HPDE6-E6E7 (cell line): Measurements from ENCODE around the gene KLHL35.

Source experiments
- DNase-seq: peaks from one replicate; pipeline ENCODE4 v3.0.0; 2011; ENCODE audit warnings: missing footprints; ENCODE audit errors: extremely low spot score

Gene KLHL35, protein sequence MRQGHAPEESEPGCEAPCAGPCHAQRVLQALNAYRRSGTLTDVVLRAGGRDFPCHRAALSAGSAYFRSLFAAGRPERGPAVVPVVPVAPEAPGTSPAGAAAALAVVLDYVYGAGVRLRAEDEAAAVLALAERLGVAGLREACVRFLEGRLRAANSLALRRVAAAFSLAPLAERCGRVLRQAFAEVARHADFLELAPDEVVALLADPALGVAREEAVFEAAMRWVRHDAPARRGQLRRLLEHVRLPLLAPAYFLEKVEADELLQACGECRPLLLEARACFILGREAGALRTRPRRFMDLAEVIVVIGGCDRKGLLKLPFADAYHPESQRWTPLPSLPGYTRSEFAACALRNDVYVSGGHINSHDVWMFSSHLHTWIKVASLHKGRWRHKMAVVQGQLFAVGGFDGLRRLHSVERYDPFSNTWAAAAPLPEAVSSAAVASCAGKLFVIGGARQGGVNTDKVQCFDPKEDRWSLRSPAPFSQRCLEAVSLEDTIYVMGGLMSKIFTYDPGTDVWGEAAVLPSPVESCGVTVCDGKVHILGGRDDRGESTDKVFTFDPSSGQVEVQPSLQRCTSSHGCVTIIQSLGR

DNA sequence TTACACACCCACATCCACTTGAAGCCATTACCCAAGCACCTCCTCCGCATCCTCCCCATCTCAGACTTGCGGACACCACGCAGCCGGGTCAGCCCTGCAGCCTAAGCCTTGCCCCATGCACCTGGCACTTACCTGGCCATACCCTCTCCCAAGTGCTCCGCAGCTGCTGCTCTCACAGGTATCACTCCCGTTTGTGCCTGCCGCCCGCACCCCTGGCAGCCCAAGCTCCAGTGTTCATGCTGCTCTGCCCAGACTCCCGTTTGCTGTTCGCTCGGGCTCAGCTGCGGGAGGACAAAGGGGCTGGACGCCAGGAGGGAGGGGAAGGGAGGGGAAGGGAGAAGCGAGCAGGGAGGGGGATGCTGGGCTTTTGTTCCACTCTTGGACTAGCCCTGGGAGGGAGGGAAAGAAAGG lies at the start of gene KLHL35:
TSS of gene KLHL35 (minus strand) at position 293 of the 411 bp plus-strand sequence. CDS start 2,574 bp downstream, outside the sequence.
- DNase-seq = no peak

DNA sequence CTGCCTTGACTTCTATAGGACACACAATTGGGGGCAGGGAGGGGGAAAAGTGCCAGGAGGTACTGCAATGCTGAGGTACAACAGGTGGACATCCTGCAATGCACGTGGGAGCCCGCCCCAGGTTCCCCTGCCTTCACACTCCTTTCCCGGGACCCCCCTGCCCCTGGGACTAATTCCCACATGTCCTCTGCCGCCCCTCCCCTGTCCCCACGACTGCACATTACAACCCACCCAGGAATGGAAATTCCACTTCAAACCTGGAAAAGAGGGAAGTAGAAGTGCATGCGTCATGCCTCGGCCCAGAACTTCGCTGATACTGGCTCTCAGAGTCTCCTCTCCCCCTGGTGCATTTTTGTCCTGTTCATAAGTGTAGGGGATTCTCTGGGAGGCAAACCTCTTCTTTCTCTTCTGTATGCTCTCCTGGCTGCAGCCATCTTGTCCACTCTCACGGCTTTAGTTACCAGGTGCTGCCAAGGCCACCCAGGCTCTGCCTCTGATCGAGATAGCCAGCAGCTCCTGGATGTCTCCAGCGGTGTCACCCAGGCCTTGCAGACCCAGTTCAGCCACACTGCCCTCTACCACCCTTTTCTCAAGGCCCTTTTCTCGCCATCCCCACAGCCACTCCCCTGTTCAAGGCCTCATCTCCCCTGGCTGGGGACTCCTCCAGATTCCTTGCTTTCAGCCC lies 49.1 kb upstream of the KLHL35 start:
- no peak for DNase-seq

DNA sequence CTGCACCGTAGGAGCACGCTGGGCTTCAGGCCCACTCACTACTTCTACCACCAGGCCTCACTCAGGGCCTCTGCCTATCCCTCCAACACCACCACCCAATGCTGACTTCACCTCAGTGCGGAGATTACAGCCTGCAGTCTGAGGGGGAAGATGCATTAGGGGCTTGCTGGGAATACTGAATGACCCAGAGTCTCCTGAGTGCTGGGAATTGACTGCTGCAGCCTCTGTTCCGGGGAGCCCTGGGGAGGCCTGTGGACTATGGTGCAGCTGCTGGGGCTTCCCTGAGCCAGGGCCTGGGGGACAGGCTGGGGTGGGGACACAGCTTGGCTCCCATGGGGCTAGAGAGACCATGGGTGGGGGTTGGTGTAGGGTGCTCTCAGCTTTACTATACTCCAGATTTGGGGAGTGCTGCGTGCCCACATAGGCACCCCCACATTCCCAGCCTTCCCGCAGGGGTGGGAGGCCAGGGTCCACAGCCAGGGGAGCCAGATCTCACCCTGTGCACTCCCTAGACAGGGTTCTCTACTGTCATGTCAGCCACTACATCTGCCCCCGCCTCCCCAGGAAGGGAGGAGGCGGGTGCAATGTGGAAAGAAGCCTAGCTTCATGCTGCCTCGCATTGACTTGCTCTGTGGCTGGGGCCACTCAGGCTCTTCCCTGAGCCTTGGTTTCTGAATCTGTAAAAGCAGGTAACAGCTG lies 48.4 kb upstream of the KLHL35 start:
- DNase-seq = no peak

DNA sequence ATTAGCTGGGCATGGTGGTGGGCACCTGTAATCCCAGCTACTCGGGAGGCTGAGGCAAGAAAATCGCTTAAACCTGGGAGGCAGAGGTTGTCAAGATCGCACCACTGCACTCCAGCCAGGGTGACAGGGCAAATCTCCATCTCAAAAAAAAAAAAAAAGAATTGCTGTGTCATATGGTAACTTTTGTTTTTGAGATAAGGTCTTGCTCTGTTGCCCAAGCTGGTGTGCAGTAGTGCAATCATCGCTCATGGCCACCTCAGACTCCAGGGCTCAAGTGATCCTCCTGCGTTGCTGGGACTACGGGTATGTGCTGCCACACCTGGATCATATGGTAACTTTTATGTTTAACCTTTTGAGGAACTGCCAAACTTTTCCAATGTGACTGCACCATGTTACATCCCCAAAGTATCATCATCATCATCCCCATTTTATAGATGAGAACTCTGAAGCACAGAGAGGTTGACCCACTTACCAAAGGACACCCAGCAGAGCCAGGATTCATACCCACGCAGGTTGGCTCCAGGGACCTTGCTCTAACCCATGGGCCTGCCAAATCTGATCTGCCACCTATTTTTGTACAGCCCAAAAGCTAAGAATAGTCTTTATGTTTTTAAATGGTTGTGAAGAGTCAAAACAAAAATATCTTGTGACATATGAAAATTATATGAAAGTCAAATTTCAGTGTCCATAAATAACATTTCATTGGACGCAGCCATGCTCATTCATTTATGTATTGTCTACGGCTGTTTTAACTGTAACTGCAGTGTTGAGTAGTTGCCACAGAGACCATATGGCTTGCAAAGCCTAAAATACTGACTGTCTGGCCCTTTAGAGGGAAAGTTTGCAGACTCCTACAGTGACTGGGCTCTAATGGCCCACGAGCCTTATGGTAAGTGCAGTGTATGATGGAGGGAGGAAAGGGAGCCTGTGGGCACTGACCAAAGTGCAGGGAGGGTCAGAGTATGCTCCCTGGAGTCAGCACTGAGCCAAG lies 47.5 kb upstream of the KLHL35 start:
- DNase-seq = no peak

DNA sequence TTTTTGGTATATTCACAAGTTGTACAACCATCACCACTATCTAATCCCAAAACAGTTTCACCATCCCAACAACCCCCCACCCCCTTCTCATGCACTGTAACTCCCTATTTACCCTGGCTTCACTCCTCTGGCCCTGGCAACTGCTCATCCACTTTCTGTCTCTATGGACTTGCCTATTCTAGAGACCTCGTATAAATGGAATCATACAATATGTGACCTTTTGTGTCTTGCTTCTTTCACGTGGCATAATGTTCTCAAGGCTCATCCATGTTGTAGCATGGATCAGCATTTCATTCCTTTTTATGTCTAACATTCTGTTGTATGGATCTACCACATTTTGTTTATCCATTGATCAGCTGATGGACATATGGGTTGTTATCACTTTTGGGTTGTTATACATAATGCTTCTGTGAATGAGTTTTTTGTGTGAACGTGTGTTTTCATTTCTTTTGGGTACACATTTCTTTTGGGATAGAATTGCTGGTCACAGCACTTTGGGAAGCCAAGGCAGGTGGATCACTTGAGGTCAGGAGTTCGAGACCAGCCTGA lies 46.7 kb upstream of the KLHL35 start:
- no peak for DNase-seq

DNA sequence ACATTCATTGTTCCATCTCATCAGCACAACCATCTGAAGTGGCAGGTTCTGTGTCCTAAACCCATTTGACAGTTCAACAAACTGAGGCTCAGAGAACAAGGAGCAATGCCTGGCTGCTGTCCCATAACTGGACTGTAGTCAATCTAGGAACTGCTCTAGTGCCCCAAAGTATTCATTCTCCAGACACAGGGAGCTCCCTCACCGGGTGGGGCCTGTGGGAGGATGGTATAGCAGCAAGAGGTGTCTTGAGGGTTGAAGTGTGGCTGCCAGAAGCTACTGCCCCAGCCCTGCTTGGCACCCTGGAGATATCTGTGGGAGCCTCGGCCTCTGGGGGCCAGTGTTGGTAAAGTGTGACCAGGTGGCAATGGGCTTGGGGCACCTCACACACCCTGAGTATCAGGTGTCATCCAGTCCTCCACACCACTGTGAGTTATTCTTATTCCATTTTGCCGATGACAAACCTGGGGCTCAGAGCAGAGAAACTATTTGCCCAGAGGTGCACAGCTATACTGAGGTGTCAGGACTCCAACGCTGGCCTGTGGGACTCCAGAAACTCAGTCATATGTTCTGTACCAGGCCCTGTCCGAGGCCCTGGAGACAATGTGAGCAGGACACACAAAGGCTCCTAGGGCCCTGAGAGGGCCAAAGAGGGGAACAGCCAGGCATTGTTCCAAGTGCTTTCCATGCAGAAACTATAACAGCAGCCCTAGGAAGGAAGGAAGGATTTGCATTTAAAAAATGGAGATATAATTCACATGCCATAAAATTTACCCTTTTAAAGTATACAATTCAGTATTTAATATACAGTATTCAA lies 46.0 kb upstream of the KLHL35 start:
- DNase-seq = no peak

DNA sequence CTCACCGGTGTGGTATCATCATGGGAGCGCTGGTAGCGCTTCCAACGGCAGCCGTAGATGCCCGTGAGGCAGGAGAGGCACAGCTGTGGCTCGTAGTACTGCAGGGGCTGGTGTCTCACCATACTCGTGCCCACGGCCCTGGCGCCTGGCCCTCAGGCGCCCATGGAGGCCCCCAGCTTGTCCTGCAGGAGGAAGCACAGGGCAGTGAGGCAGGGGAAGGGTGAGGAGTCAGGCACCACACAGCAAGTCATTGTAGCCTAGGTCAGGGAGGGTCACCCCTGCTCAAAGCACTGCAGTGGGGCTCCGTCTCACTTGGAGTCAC lies 44.6 kb upstream of the KLHL35 start:
- no peak for DNase-seq

DNA sequence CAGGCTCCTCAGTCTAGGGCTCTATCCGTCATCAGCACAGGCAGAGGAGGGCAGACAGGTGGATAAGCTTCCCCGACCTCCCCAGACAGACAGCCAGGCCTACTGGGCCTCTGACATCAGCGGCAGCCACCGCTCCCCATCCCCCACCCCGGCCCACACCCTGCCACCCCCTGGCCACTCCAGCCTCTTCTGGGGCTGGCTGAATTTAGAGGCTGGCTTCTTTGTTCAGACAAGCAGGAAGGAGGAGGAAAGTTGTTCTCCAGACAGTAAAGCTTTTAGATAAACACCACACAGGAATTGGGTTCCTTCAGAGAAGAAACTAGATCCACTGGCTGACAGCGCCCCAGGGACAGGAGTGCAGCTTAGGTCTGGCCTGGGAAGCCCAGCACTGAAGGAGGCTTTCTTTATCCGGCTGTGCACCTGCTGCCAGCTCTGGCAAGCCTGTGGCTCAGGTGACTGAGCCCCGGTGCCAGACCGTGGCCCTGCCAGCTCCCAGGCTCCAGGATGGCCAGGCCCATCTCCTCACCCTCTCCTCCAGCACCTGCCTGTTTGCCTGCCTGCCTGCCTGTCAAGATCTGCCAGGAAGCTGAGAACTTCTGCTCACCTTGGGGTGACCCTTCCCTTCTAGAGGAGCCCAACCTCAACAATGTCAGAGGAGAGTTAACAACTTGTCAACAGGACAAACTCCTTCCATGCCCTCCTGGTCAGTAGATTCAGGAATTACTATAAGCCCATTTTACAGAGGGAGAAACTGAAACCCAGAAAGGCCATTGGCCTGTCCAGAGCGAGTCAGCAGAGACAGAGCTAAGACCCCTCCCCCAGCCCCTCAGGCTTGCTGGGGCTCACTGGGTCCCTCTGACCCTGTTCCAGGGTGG lies 44.0 kb upstream of the KLHL35 start:
- DNase-seq = no peak

DNA sequence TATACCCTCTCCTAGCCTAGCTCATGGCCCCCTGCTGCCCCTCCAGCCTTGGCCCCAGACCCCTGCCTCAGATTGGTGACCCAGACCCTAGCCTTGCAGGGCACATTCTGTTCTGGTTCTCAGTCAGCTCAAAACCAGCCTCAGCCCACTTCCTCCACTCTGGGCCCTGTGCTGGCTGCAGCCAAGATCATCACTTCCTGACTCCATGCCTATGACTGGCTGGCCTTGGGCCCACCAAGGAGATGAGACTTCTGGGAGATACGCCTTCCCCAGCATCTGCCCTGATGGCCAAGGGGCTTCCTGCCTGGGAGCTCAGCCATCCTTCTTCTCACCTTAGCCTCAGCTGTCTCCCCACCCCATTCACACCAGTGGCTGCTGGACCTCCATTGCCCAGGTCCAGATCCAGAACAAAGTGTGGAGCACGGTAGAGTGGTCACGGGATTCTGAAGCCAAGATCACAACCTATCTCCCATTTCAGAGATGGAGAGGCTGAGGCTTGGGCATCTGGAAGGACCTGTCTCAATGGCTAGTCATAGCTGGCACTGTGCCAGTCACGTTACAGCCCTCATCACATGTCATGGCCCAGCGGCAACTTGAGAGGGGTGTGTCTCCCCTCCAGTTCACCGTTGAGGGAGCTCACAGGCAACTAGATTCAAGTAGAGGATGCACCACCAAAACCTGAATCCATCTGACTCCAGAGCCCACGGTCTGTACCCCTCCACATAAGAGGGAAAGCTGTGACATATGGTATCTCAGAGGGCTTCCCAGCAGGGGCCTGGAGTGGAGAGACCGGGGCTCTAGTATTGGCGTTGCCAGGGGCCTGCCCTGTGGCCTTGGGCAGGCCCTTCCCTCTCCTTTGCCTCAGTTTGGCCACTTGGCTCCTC lies 43.0 kb upstream of the KLHL35 start:
- no peak for DNase-seq

DNA sequence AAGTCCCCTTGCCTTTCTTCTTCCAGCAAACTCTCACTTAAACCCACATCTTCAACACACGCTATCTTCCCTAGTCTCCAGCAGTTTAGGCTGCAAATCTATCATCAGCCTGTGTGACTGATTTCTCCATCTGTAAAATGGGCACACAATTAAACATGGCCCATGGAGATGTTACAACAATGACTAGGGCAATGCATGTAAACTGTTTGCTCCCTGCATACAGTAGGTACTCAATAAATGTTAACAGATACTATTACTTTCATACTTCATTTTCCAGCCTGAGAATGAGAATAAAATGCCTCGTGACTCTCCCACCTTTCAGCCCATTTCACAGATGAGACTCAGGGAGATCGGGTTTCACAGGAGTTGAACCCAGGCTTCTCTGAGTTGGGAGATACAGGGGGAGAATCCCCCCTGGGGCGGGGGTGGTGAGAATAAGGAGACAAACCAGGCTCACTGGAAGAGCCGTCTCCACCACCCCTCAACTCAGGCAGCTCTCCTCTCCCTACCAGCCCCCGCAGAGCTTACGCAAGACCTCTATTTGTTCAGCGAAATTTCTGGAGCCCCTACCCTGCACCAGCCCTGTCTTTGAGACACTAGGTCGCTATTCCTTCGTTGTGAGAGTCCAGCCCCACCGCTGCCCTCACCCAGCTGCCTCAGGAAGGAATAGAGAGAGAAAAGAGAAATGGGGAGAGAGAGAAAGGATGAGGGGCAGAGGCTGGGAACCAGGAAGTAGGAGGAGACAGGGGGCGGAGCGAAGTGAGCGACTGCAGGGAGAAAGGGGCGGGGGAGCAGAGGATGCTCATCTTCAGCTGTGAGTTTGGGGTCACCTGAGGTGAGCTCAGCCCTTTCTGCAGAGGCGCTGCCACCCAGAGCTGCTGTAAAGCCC lies 42.1 kb upstream of the KLHL35 start:
- DNase-seq = no peak

DNA sequence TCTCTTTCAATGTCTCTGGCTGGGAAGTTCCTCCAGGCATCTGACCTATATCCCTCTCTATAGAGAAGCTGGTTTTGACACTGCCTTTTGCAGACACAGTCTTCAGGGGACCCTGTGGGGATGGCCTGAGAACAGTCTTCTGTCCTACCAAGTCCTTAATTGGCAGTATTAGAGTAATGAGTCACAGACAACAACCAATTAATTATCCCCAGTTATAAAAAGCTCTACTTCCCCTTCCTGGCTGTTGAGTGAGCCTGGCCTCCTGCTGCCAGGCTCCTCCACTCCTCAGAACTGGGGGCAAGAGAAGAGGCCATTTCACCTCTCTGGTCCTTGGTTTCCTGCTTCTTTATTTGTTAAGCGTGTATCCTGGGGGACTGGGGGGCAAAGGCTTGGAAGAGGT lies 41.2 kb upstream of the KLHL35 start:
- no peak for DNase-seq

DNA sequence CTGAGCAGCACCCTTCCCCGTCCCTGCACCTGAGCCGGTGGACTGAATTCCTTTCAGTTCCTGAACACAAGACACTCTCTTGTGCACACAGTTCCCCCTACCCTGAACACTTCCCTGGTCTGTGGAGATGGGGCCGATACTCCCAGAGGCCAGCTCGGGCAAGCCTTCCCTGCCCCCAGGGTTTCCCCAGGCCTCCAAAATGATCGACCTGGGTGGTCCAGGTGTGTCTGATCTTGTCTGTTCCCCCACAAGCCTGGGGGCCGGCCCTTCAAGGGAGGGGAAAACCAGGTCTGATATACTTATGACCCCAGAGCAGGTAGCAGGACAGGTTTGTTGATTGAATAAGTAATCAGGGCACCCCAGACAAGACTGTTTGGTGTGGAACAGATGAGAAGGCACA lies 40.7 kb upstream of the KLHL35 start:
- no peak for DNase-seq

DNA sequence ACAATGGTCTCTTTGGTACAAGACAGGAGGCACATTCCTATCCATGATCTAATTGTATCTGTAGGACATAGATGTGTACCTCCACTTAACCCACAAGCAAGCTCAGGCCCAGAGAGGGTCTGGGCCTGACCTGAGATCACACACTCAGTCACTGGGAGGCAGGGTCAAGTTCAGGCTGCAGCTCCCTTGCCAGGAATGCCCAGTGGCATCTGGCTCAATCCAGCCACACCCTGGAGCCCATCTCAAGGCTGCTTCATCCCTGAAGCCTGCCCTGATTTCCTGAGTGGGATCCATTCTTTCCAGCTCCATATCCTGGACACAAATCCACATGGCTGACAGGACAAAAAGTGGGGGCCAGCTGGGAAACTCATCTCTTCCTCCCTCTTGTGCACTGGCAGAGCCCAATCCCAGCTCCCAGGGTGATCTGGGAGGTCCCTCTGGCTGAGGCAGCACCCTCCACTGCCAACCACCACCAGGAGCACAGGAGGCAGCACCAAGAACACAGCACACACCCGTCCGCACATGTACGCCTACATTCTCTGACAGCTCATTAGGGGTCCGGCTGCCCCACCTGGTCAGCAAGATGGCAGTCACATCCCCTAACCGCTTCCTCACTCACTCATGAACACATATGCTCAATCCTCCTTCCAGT lies 39.2 kb upstream of the KLHL35 start:
- no peak for DNase-seq

DNA sequence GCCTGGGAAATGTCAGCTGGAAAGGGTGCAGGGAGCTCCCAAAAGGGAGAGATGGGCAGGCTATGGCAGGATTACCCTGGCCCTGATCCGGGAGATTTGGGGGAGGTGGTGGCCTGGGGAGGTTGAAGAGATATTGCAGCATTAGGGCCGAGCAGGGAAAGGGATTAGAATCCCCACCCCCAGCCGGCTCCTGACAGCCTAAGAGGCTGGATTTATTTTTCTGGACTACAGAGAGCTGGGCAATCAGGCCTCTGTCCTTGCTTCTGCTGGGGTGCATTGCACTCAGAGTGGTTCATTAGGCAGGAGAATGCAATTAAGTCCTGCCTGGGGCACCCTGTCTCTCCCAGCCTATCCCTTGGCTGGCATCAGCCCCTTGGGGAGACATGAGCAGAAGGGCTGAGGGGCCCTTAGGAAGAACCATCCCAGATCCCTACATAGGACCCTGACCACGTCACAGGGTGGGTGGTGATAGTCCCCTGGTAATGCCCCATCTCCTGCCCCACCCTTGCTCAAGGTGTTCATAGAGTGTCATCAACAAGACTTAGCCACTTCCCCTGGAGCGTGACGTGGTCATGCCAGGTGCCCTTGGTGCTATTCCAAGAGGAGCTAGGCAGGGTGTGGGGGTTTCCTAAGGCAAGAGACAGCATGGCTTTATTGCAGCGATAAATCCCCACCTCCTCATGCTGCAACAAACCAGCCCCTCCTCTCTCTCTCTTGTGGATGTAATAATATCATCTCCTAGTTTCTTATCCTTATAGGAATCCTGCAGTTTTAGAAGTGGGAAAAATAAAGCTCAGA lies 38.4 kb upstream of the KLHL35 start:
- DNase-seq = no peak

DNA sequence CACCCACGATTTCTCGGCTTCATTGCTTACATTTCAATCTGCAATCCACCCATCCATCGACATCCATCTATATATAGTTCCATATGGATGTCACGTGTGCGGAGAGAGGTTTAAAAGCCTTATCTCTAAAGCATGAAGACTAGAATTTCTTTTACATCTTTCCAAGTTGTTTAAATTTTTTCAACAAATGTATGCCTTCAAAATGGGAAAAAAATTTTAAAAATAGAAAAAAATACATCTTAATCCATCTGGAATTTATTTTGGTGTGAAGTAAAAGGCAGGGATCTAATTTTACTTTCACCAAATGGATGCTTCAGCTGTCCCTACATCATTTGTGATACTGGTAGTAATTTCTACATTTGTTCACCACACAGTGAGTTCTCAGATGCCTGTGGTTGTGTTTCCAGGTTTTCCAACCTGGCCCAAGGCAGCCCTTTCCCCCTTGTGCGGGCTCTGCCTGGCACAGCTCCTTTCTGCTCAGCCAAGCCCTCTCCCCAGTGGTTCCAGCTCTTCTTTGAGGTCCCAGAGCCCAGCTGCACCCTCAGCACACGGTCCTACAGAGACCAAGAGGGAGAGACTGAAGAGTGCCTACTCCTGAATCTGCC lies 37.6 kb upstream of the KLHL35 start:
- no peak for DNase-seq
